Muscle of leg (tissue), 11 donors: Measurements from ENCODE around the gene VGF. TPM values are rescaled to one million over a fixed set of nuclear protein-coding genes. Genes with fewer than 3 reads are reported as not detected.

ENCODE experiments used
- DNase-seq: peaks from one replicate; pipeline ENCODE4 v3.0.0; 2013
- H3K27ac ChIP-seq: one replicate; pipeline ENCODE4 v1.5.1; 2013; ENCODE audit warnings: mild to moderate bottlenecking, low read length, control low read depth
- H3K27me3 ChIP-seq: one replicate; pipeline ENCODE4 v1.6.1; 2013; ENCODE audit warnings: low read length; ENCODE audit not compliant: control insufficient read depth, insufficient read depth
- H3K36me3 ChIP-seq: one replicate; pipeline ENCODE4 v1.6.1; 2013; ENCODE audit warnings: low read length; ENCODE audit not compliant: control insufficient read depth, insufficient read depth
- H3K4me1 ChIP-seq: one replicate; pipeline ENCODE4 v1.6.1; 2013; ENCODE audit warnings: low read length; ENCODE audit not compliant: control insufficient read depth, insufficient read depth
- H3K4me3 ChIP-seq: one replicate; pipeline ENCODE4 v1.5.1; 2013; ENCODE audit warnings: low read length, control low read depth
- H3K9me3 ChIP-seq: replicated peaks from 2 replicates; pipeline ENCODE4 v1.6.1; 2013; ENCODE audit warnings: low read depth, low read length; ENCODE audit not compliant: control insufficient read depth
- WGBS: methylation state at CpG from one replicate; pipeline ENCODE4 v1.1.5; 2013; ENCODE audit warnings: missing lambda C conversion rate; ENCODE audit not compliant: insufficient coverage; 5-methylcytosine and 5-hydroxymethylcytosine counted together
- polyA plus RNA-seq, 8 donors: library from polyadenylated mRNA; unstranded; fragments of 120-200 nt; gene quantifications; one replicate each; pipeline versions ENCODE4 v1.2.1 to v1.2.3, GENCODE V29; 2013; ENCODE audit warnings: inconsistent platforms in 1 of 8, low replicate concordance in 1 of 8; ENCODE audit not compliant: insufficient read length in 8 of 8, insufficient read depth in 1 of 8
- total RNA-seq: library from RNA; stranded (reverse); fragments of 120-200 nt; gene quantifications from one replicate; pipeline ENCODE4 v1.2.4, GENCODE V29; 2013

VGF gene
- total and polyA plus RNA-seq, 9 donors: 0.08 TPM; not detected in 8

- Histone ChIP-seq H3K4me3 (no peak overlapping the region), H3K36me3 (no peaks in the 10 kb centered on the region), H3K27ac (no peak overlapping the region), H3K9me3 (no peaks in the 10 kb centered on the region), H3K4me1 (peaks cover 22% of the 10 kb centered on the region), H3K27me3 (peaks cover 100% of the 10 kb centered on the region)
- under 1% methylated on average over 77 of the region's 79 CpGs for WGBS
- DNase-seq: no peak
Observed at GRCh38 chr7:101172005-101172853, 6.9 kb upstream of the VGF start.

GRCh38 chr7:101171442-101171837 lies 6.1 kb upstream of the VGF start:
- peaks cover 22% of the 10 kb centered on the region for H3K4me1 ChIP-seq
- no peaks in the 10 kb centered on the region for H3K36me3 ChIP-seq
- H3K9me3 ChIP-seq: no peaks in the 10 kb centered on the region
- no peak for DNase-seq
- H3K27ac ChIP-seq: no peak overlapping the region
- 6% methylated on average over 2 of the region's 13 CpGs for WGBS
- peaks cover 100% of the 10 kb centered on the region for H3K27me3 ChIP-seq
- H3K4me3 ChIP-seq: no peak overlapping the region

GRCh38 chr7:101170617-101171441 lies 5.5 kb upstream of the VGF start:
- H3K4me1 ChIP-seq: peaks cover 24% of the 10 kb centered on the region
- 4% methylated on average over 13 of the region's 17 CpGs for WGBS
- no peaks in the 10 kb centered on the region for H3K9me3 ChIP-seq
- no peak overlapping the region for H3K27ac ChIP-seq
- no peak overlapping the region for H3K4me3 ChIP-seq
- DNase-seq: no peak
- H3K27me3 ChIP-seq: peaks cover 100% of the 10 kb centered on the region
- no peaks in the 10 kb centered on the region for H3K36me3 ChIP-seq

- Histone ChIP-seq H3K27ac (no peak overlapping the region), H3K4me3 (no peak overlapping the region), H3K9me3 (no peaks in the 10 kb centered on the region), H3K4me1 (peaks cover 33% of the 10 kb centered on the region), H3K27me3 (peaks cover 100% of the 10 kb centered on the region), H3K36me3 (no peaks in the 10 kb centered on the region)
- peak; percentile 49 for DNase-seq
- 5% methylated on average over 4 of the region's 33 CpGs for WGBS
Observed at GRCh38 chr7:101169838-101170551, 4.6 kb upstream of the VGF start.

GRCh38 chr7:101169110-101169837 lies 3.9 kb upstream of the VGF start:
- H3K4me3 ChIP-seq: no peak overlapping the region
- DNase-seq: no peak
- peaks cover 100% of the 10 kb centered on the region for H3K27me3 ChIP-seq
- 3% methylated on average over 7 of the region's 18 CpGs for WGBS
- no peaks in the 10 kb centered on the region for H3K9me3 ChIP-seq
- peaks cover 40% of the 10 kb centered on the region for H3K4me1 ChIP-seq
- H3K27ac ChIP-seq: no peak overlapping the region
- no peaks in the 10 kb centered on the region for H3K36me3 ChIP-seq

- Histone ChIP-seq H3K27ac (no peak overlapping the region), H3K36me3 (no peaks in the 10 kb centered on the region), H3K27me3 (peaks cover 100% of the 10 kb centered on the region), H3K9me3 (no peaks in the 10 kb centered on the region), H3K4me1 (peaks cover 43% of the 10 kb centered on the region), H3K4me3 (no peak overlapping the region)
- DNase-seq: no peak
- no CpG with 5 or more reads among the region's 6 CpGs for WGBS
Observed at GRCh38 chr7:101168412-101169049, 3.2 kb upstream of the VGF start.

GRCh38 chr7:101167645-101168411 lies 2.5 kb upstream of the VGF start:
- H3K4me1 ChIP-seq: peaks cover 39% of the 10 kb centered on the region
- H3K27me3 ChIP-seq: peaks cover 99% of the 10 kb centered on the region
- H3K36me3 ChIP-seq: no peaks in the 10 kb centered on the region
- no peak overlapping the region for H3K4me3 ChIP-seq
- H3K27ac ChIP-seq: no peak overlapping the region
- DNase-seq: no peak
- WGBS: 2% methylated on average over 5 of the region's 12 CpGs
- no peaks in the 10 kb centered on the region for H3K9me3 ChIP-seq

GRCh38 chr7:101166909-101167644 lies 1.7 kb upstream of the VGF start:
- Histone ChIP-seq H3K36me3 (no peaks in the 10 kb centered on the region), H3K4me1 (peaks cover 36% of the 10 kb centered on the region), H3K4me3 (no peak overlapping the region), H3K9me3 (no peaks in the 10 kb centered on the region), H3K27ac (no peak overlapping the region), H3K27me3 (peaks cover 98% of the 10 kb centered on the region)
- no peak for DNase-seq
- WGBS: 0% methylated on average over 11 of the region's 19 CpGs
